H1 (cell line): ENCODE measurements around the gene AIF1. TPM values are rescaled to one million over a fixed set of nuclear protein-coding genes. Genes with fewer than 3 reads are reported as not detected.

Source experiments
- ASH2L ChIP-seq: fragments of 200-600, 300-600 bp; sonication (generic); IDR thresholded peaks from one replicate; pipeline ENCODE4 v1.7.1; 2017; ENCODE audit warnings: low read length
- CEBPB ChIP-seq: IDR thresholded peaks from 2 replicates; pipeline ENCODE4 v1.6.1; 2012; ENCODE audit warnings: low read depth, low read length
- CHD1 ChIP-seq: IDR thresholded peaks from 2 replicates; pipeline ENCODE4 v1.6.1; 2012; ENCODE audit warnings: low read depth, low read length, improper control_type of control experiment
- EGR1 ChIP-seq: IDR thresholded peaks from 2 replicates; pipeline ENCODE4 v1.6.1; 2011; ENCODE audit warnings: low read depth, low read length, borderline replicate concordance
- FOSL1 ChIP-seq: IDR thresholded peaks from 2 replicates; pipeline ENCODE4 v1.6.1; 2011; ENCODE audit warnings: mild to moderate bottlenecking, low read depth, low read length, moderate library complexity; ENCODE audit not compliant: insufficient read depth
- JUND ChIP-seq: IDR thresholded peaks from 2 replicates; pipeline ENCODE4 v1.6.1; 2011; ENCODE audit warnings: mild to moderate bottlenecking, improper control_type of control experiment, low read length
- KDM1A ChIP-seq: fragments of 200-600, 300-600 bp; sonication (generic); IDR thresholded peaks from 2 replicates; pipeline ENCODE4 v1.7.1; 2016; ENCODE audit warnings: mild to moderate bottlenecking, low read length, borderline replicate concordance
- KDM5A ChIP-seq: fragments of 200-600 bp; IDR thresholded peaks from 2 replicates; pipeline ENCODE4 v1.7.1; 2012; ENCODE audit warnings: mild to moderate bottlenecking, low read length, inconsistent platforms, mixed read lengths
- NRF1 ChIP-seq: IDR thresholded peaks from 2 replicates; pipeline ENCODE4 v1.6.1; 2011; ENCODE audit warnings: mild to moderate bottlenecking, low read depth, low read length, improper control_type of control experiment
- PHF8 ChIP-seq: fragments of 200-600 bp; sonication (generic); conservative IDR thresholded peaks from 2 replicates; pipeline ENCODE4 v1.7.1; 2012; ENCODE audit warnings: low read depth, mild to moderate bottlenecking, inconsistent platforms, low read length, moderate library complexity
- POLR2AphosphoS5 ChIP-seq: IDR thresholded peaks from 2 replicates; pipeline ENCODE4 v1.6.1; 2011; ENCODE audit warnings: low read depth, low read length
- SAP30 ChIP-seq: fragments of 300-600 bp; sonication (generic); IDR thresholded peaks from 2 replicates; pipeline ENCODE4 v1.7.1; 2012; ENCODE audit warnings: low read length, moderate library complexity, mild to moderate bottlenecking, inconsistent platforms; ENCODE audit not compliant: insufficient read depth, insufficient replicate concordance
- SP1 ChIP-seq: IDR thresholded peaks from 2 replicates; pipeline ENCODE4 v1.6.1; 2011; ENCODE audit warnings: low read depth, low read length
- SRF ChIP-seq: IDR thresholded peaks from 2 replicates; pipeline ENCODE4 v1.6.1; 2011; ENCODE audit warnings: mild to moderate bottlenecking, low read depth, low read length, moderate library complexity
- TEAD4 ChIP-seq: IDR thresholded peaks from 2 replicates; pipeline ENCODE4 v1.6.1; 2012; ENCODE audit warnings: low read depth, low read length, inconsistent platforms, mixed read lengths
- YY1 ChIP-seq: IDR thresholded peaks from 2 replicates; pipeline ENCODE4 v1.6.1; 2011; ENCODE audit warnings: low read depth, mild to moderate bottlenecking, low read length
- polyA plus RNA-seq, 7 experiments: library from polyadenylated mRNA; depleted of rRNA in 3 of 7; stranded (reverse) in 5 of 7; unstranded in 2 of 7; fragments of >200 nt in 5 of 7; fragments of 200-250 nt in 2 of 7; gene quantifications; 1 replicate in 5 of 7; 2 replicates in 1 of 7; 4 replicates in 1 of 7; pipeline versions ENCODE4 v1.2.1 to v1.2.3, GENCODE V29; 2011 to 2013; ENCODE audit warnings: missing spikeins in 2 of 7, mixed read lengths in 2 of 7
- total RNA-seq: library from RNA; stranded (reverse); fragmentation: NEBNext Ultra II Directional; extraction: Animal tissue kit (Norgen Biotek cat#: 25700); gene quantifications from 2 replicates; pipeline ENCODE4 v1.2.1, GENCODE V29; 2021
- TF ChIP-seq, protein P1 (sequence below): IDR thresholded peaks from 2 replicates; pipeline ENCODE4 v1.6.1; 2012; ENCODE audit warnings: low read length, inconsistent platforms
- TF ChIP-seq, protein P2 (sequence below): IDR thresholded peaks from 2 replicates; pipeline ENCODE4 v1.6.1; 2012; ENCODE audit warnings: inconsistent platforms

Gene AIF1
- total and polyA plus RNA-seq, 2 of the 8 experiments (the other 6 are each of a cell fraction or from before 2014, with no cell fraction given) = 6.3 to 9.8 TPM

DNA sequence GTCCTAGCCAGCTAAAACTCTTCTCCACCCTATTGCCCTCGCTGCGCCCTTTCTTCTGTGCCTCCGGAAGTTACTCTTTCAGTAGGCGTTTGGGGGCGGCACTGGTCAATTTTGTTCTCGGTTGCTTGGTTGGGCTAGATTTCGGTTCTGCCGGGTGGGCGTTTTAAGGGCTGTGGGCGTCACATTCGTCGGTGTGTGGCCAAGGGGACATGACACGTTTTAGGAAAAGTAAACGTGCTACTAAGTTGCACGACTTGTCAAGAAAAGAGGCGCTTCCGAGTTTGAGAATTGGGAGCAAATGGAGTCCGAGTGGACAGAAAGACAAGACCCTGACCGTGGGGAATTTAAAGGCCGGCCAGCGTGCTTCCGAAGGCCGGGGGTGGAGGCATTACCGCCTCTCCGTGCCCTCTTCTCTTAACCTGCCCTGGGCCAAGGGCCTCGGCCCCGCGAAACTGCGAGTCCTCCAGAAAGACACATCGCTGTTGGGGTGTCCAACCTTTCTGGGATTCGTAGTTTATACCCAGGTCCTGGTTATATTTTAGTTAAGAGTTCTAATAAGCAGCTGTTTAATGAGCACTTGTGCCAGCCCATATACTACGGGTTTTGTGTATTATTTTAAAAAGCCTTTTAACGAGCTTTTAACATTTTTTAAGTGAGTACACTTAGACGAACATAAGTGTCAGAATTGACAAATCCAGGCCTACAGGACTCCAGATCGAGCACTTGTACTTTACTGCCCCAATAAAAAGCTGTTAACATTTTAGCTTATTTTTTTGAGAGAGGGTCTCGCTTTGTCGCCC is 38.1 kb downstream of the AIF1 start (continued):
- TF ChIP-seq EGR1 (peak; percentile 43; the same call in 1 of the 2 replicates), YY1 (no peak), TEAD4 (no peak), NRF1 (no peak), JUND (no peak; the same call in 1 of the 2 replicates), KDM5A (no peak), CHD1 (no peak), KDM1A (no peak), ASH2L (peak; percentile 39), CEBPB (no peak; the same call in 1 of the 2 replicates), SAP30 (no peak), POLR2AphosphoS5 (no peak), PHF8 (0 out of 2 replicates have a peak, but pooled peaks have one; percentile 13), SP1 (0 out of 2 replicates have a peak, but pooled peaks have one; percentile 7), FOSL1 (no peak), SRF (no peak)
- TF ChIP-seq, protein P1, sequence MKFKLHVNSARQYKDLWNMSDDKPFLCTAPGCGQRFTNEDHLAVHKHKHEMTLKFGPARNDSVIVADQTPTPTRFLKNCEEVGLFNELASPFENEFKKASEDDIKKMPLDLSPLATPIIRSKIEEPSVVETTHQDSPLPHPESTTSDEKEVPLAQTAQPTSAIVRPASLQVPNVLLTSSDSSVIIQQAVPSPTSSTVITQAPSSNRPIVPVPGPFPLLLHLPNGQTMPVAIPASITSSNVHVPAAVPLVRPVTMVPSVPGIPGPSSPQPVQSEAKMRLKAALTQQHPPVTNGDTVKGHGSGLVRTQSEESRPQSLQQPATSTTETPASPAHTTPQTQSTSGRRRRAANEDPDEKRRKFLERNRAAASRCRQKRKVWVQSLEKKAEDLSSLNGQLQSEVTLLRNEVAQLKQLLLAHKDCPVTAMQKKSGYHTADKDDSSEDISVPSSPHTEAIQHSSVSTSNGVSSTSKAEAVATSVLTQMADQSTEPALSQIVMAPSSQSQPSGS = no peak; the same call in 1 of the 2 replicates
- TF ChIP-seq, protein P2, sequence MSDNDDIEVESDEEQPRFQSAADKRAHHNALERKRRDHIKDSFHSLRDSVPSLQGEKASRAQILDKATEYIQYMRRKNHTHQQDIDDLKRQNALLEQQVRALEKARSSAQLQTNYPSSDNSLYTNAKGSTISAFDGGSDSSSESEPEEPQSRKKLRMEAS = no peak; the same call in 1 of the 2 replicates
- TF ChIP-seq, all 59 proteins: peak for 12
